OCI-LY1 (cell line): ENCODE measurements around the gene PKN2.
"Not testable (repeated sequence)": the region's sequence is repeated elsewhere in the genome, so short reads cannot be mapped to it uniquely, and the experiment has no call there.

Source experiments
- CTCF ChIP-seq: fragments of 200-600 bp; sonication (generic), shearing (Covaris generic); IDR thresholded peaks from 2 replicates; pipeline ENCODE4 v1.5.1; 2017; ENCODE audit warnings: mild to moderate bottlenecking, antibody characterized with exemption, low read length, moderate library complexity, mixed read lengths
- EZH2 ChIP-seq: fragments of 200-600 bp; sonication (generic), shearing (Covaris generic); IDR thresholded peaks from 2 replicates; pipeline ENCODE4 v1.8.0; 2017; ENCODE audit warnings: borderline replicate concordance, mixed run types, mild to moderate bottlenecking, antibody characterized with exemption, low read length, moderate library complexity, mixed read lengths

DNA sequence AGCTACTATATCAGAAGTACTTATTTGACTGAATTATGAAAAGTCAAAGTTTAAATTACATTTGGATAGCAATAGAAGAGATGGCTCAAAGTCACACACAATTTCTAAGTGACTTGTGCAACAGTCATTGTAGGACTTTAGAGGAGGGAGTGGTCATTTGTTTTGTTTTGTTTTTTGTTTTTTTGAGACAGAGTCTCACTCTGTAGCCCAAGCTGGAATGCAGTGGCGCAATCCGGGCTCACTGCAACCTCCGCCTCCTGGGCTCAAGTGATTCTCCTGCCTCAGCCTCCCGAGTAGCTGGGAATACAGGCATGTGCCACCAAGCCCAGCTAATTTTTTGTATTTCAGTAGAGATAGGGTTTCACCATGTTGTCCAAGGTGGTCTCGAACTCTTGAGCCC is 17.7 kb downstream of the PKN2 start:
- TF ChIP-seq CTCF, EZH2: not testable (repeated sequence)
